Osteoblast (primary cell): ENCODE results near the gene RASL10B. TPM values are rescaled to one million over a fixed set of nuclear protein-coding genes. Genes with fewer than 3 reads are reported as not detected.

ENCODE experiments used
- DNase-seq: peaks from one replicate; pipeline ENCODE4 v3.0.0; 2011; ENCODE audit warnings: low spot score, mixed read lengths; ENCODE audit not compliant: insufficient read length; ENCODE audit errors: missing footprints
- H2AFZ ChIP-seq: 2 replicates; pipeline ENCODE4 v1.6.0; 2011; ENCODE audit warnings: mild to moderate bottlenecking, low read length
- H3K27ac ChIP-seq: 2 replicates; pipeline ENCODE4 v1.5.1; 2011; ENCODE audit warnings: mild to moderate bottlenecking, low read depth, low read length, moderate library complexity
- H3K27me3 ChIP-seq: 2 replicates; pipeline ENCODE4 v1.6.0; 2012; ENCODE audit warnings: mild to moderate bottlenecking, control low read depth, inconsistent platforms, low read length, moderate library complexity; ENCODE audit not compliant: insufficient read depth
- H3K36me3 ChIP-seq: 2 replicates; pipeline ENCODE4 v1.5.1; 2011; ENCODE audit warnings: mild to moderate bottlenecking, low read length, control low read depth, moderate library complexity; ENCODE audit not compliant: insufficient read depth
- H3K4me1 ChIP-seq: 2 replicates; pipeline ENCODE4 v1.5.1; 2011; ENCODE audit warnings: mild to moderate bottlenecking, low read length, control low read depth, moderate library complexity; ENCODE audit not compliant: insufficient read depth
- H3K4me2 ChIP-seq: 2 replicates; pipeline ENCODE4 v1.6.0; 2011; ENCODE audit warnings: mild to moderate bottlenecking, low read length; ENCODE audit not compliant: insufficient read depth
- H3K4me3 ChIP-seq: fragments of 200-600 bp; sonication (generic); 3 replicates; pipeline ENCODE4 v1.5.1; 2012; ENCODE audit warnings: mild to moderate bottlenecking, low read length, inconsistent platforms; ENCODE audit not compliant: insufficient read depth
- H3K79me2 ChIP-seq: 2 replicates; pipeline ENCODE4 v1.6.0; 2012; ENCODE audit warnings: mild to moderate bottlenecking, low read length, control low read depth, inconsistent platforms; ENCODE audit not compliant: insufficient read depth
- H3K9me3 ChIP-seq: 2 replicates; pipeline ENCODE4 v1.5.1; 2011; ENCODE audit warnings: low read depth, low read length, control low read depth
- H4K20me1 ChIP-seq: 2 replicates; pipeline ENCODE4 v1.6.0; 2012; ENCODE audit warnings: mild to moderate bottlenecking, low read length, control low read depth; ENCODE audit not compliant: insufficient read depth
- CTCF ChIP-seq: IDR thresholded peaks from 2 replicates; pipeline ENCODE4 v1.5.1; 2011; ENCODE audit warnings: mild to moderate bottlenecking, low read depth, low read length, moderate library complexity; ENCODE audit errors: extremely low read depth
- total RNA-seq: library from RNA; depleted of rRNA; stranded (reverse); fragments of >200 nt; gene quantifications from 2 replicates; pipeline ENCODE4 v1.2.3, GENCODE V29; 2012

The RASL10B gene
- total RNA-seq, 1 donor = 4.0 TPM

- H3K4me2 ChIP-seq = peak overlapping the region; percentile 79
- H3K79me2 ChIP-seq = no peaks in the 10 kb centered on the region
- H3K27me3 ChIP-seq = peaks cover 25% of the 10 kb centered on the region
- H2AFZ ChIP-seq = peak overlapping the region; percentile 85
- H3K9me3 ChIP-seq = no peaks in the 10 kb centered on the region
- DNase-seq = peak; percentile 100
- H4K20me1 ChIP-seq = no peaks in the 10 kb centered on the region
- H3K27ac ChIP-seq = no peak overlapping the region
- peak; percentile 75 for TF ChIP-seq CTCF
- H3K4me3 ChIP-seq = peak overlapping the region; percentile 62
- no peaks in the 10 kb centered on the region for H3K36me3 ChIP-seq
- peaks cover 5% of the 10 kb centered on the region for H3K4me1 ChIP-seq
These were observed 32.9 kb downstream of the RASL10B start for GRCh38 chr17:35764123-35764991.

GRCh38 chr17:35765086-35765710 lies 33.8 kb downstream of the RASL10B start:
- Histone ChIP-seq H3K4me3 (no peak overlapping the region), H3K27me3 (peaks cover 25% of the 10 kb centered on the region), H2AFZ (no peak overlapping the region), H3K4me1 (peaks cover 5% of the 10 kb centered on the region), H3K4me2 (no peak overlapping the region), H3K79me2 (no peaks in the 10 kb centered on the region), H4K20me1 (no peaks in the 10 kb centered on the region), H3K36me3 (no peaks in the 10 kb centered on the region), H3K9me3 (no peaks in the 10 kb centered on the region), H3K27ac (no peak overlapping the region)
- peak; percentile 92 for DNase-seq
- TF ChIP-seq CTCF = no peak

- Histone ChIP-seq H3K4me3 (no peak overlapping the region), H3K36me3 (no peaks in the 10 kb centered on the region), H3K27me3 (peaks cover 25% of the 10 kb centered on the region), H3K27ac (no peak overlapping the region), H3K9me3 (no peaks in the 10 kb centered on the region), H2AFZ (no peak overlapping the region), H3K79me2 (no peaks in the 10 kb centered on the region), H3K4me2 (no peak overlapping the region), H4K20me1 (no peaks in the 10 kb centered on the region), H3K4me1 (peaks cover 5% of the 10 kb centered on the region)
- no peak for TF ChIP-seq CTCF
- peak; percentile 62 for DNase-seq
These were observed 34.5 kb downstream of the RASL10B start for GRCh38 chr17:35765756-35766488.

GRCh38 chr17:35766489-35766877 lies 35.0 kb downstream of the RASL10B start:
- peaks cover 25% of the 10 kb centered on the region for H3K27me3 ChIP-seq
- no peaks in the 10 kb centered on the region for H3K36me3 ChIP-seq
- no peak overlapping the region for H2AFZ ChIP-seq
- no peak overlapping the region for H3K4me2 ChIP-seq
- no peak for TF ChIP-seq CTCF
- peak; percentile 82 for DNase-seq
- H3K9me3 ChIP-seq = no peaks in the 10 kb centered on the region
- no peaks in the 10 kb centered on the region for H3K79me2 ChIP-seq
- H4K20me1 ChIP-seq = no peaks in the 10 kb centered on the region
- no peak overlapping the region for H3K4me3 ChIP-seq
- no peak overlapping the region for H3K27ac ChIP-seq
- peaks cover 5% of the 10 kb centered on the region for H3K4me1 ChIP-seq
